Kidney glomerular epithelial cell (primary cell): ENCODE measurements around the gene RBBP9.
A peak's percentile ranks its signal among the peaks of the same experiment; 100 is the strongest.
"Not testable (repeated sequence)": the region's sequence is repeated elsewhere in the genome, so short reads cannot be mapped to it uniquely, and the experiment has no call there.

Experiments
- DNase-seq: peaks from one replicate; lab custom pipeline; 2025; lab: John Stamatoyannopoulos, UW

RBBP9 gene

GRCh38 chr20:18504479-18505060 lies 7.5 kb upstream of the RBBP9 start:
- DNase-seq: no peak

- DNase-seq: not testable (repeated sequence)
Observed at GRCh38 chr20:18501672-18502071, 4.6 kb upstream of the RBBP9 start.

GRCh38 chr20:18497603-18498002 lies 578 bp upstream of the RBBP9 start:
- DNase-seq: no peak

GRCh38 chr20:18496042-18496441 lies 983 bp downstream of the RBBP9 start:
- no peak for DNase-seq

GRCh38 chr20:18488301-18488700 lies 8.7 kb downstream of the RBBP9 start:
- DNase-seq: no peak

DNA sequence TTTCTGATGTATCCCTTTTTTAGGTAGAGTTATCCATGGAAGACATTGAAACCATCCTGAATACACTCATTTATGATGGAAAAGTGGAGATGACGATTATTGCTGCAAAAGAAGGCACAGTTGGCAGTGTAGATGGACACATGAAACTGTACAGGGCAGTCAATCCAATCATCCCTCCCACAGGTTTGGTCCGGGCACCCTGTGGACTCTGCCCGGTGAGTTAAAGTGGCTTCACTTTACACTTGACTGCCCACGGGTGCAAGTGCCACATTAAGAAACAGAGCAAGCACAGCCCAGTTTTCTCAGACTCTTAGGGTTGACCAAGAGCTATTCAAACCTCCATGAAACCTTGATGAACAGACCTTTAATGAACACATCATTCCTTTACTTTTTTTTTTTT lies 15.4 kb downstream of the RBBP9 start:
- DNase-seq: no peak

DNA sequence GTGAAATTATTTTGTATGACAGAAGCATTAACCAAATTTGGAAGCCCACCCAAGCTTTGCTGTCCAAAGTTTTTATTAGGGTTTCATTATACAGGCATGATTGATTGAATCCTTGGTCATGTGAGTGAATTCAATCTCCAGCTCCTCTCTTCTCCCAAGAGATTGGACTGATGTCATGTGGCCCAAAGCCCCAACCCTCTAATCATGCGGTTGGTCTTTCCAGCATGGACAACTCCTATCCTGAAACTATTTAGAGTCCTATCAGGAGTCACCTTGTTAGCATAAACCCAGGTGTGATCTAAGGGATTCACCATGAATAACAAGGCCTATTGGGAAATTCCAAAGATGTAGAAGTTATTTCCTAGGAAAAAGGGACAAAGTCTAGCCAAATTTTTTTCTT lies 19.2 kb downstream of the RBBP9 start:
- DNase-seq: no peak

DNA sequence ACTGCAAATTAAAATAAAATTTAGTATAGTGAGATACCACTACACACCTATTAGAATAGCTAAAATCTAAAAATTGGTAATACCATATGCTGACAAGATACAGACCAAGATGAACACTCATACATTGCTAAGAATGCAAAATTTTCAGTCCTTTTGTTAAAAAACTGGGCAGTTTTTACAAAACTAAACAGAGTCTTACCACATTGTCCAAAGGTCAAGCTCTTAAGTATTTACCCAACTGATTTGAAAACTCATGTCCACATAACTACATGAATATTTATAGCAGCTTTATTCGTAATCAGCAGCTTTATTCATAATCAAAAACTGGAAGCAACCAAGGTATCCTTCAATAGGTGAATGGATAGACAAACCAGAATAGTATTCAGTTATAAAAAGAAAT lies 19.8 kb downstream of the RBBP9 start:
- DNase-seq: no peak

DNA sequence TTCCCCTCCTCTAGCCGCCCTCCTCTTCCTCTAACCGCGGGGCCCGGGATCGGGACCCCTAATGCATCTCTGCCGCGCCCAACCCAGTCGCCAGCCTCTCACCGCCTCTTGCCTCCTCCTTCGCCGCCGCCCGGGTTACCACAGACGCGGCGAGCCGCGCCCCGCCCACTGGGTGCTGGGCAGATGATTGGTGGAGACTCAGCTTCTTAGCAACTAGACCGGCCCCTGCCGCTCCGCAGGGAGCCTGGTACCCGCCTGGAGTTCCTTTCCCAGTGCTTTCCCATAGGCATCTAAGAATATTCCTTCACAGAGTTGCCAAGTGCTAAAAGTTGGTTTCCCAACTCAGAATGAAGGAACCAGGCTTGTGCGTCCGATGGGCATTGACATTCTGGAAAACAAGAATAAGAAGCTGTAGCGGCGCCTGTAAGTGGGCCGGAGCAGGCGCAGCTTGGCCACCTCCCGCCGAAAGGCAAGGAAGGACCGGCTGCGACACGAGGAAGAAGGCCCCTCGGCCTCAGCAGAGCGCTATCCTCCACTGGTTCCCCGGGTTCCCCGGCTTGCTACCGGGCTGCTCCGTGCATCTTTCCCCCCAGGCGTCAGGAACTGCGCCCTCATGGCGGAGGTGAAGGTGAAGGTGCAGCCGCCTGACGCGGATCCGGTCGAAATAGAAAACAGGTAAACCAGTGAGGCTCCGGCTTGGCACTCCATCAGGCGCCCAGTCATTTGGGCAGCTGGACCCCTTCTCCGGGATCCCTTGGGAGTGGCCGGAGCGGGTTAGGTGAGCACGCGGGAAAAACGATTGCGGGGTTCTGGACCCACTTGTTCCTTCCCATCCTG lies 29.9 kb downstream of the RBBP9 start, which contains the start of the genes DZANK1 and POLR3F:
Gene DZANK1, minus strand, starts transcription at position 137 of the 837 bp plus-strand sequence. CDS start 1,672 bp downstream, outside the sequence.
Gene POLR3F, plus strand, starts transcription at position 497 of the 837 bp plus-strand sequence. Its CDS starts 117 bp downstream, at position 614.
- DNase-seq: peak; percentile 94

DNA sequence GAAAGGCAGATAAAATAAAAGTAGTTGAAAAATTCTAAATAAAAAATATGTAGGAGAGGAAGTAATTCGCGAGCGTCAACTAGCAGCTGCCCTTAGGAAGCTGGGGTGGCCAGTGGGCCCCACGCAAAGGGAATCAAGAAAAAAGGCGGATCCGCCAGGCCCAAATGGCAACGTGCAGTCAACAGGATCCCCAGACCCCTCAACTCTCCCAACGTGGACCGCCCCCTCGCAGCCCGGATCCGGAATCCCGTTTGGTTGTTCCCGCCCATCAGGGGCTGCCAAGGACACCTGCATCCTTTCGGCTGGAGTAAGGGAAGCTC lies 30.5 kb downstream of the RBBP9 start:
- DNase-seq: no peak

- peak; percentile 27 for DNase-seq
Observed at GRCh38 chr20:18465536-18466200, 31.4 kb downstream of the RBBP9 start.

DNA sequence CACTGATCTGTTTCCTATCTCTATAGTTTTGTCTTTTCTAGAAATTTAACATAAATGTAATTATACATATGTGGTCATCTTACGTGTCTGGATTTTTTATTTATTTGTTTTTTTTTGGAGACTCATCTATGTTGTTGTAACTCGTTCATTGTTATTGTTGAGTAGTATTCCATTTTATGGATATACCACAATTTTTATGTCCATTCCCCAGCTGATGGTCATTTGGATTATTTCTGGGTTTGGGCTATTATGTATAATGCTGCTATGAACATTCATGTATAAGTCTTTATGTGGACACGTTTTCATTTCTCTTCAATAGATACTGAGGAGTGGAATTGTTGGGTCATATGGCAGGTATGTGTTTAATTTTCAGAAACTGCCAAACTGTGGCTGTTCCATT lies 40.4 kb downstream of the RBBP9 start:
- DNase-seq: no peak

DNA sequence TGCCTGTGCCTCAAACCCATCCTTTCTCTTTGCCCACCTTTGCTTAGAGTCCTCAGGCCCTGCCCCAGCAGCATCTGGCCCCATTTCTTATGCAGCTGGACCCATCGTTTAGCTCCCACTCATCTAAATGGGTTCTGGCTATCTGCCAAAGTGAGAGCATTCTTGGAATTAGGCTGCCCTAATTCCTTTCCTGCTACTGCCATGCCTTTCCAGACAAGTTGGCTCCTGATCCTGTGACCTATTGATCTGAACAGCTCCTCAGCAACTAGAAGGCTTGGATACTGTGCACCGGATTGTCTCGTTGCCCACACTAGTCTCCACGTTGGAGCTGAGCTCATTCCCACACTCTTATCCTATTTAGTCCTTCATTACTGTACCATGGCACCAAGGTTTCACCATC lies 53.1 kb downstream of the RBBP9 start:
- no peak for DNase-seq

DNA sequence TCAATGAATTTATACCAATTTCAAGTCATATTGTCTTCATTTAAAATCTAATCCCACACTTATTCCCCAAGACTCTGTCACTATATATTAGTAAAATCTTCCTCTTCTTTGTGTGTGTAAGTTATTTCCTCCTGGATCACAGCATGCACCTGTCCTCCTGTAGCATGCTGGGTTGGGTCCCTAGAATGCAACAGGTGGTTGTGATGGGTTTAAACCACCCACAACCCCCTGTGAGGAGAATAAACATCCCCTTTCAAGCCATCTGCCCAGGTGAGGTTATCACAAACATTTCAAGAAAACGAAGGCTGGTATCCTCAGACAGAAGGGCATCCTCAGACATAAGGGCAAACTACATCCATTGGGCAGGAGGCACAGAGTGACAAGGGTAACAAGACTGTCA lies 56.6 kb downstream of the RBBP9 start:
- no peak for DNase-seq

GRCh38 chr20:18436847-18437246 lies 60.2 kb downstream of the RBBP9 start:
- DNase-seq: no peak
